ENCODE results near the gene BID. TPM values are rescaled to one million over a fixed set of nuclear protein-coding genes. Genes with fewer than 3 reads are reported as not detected.

BID gene
- total RNA-seq, 1 donor from 2014 or later: 30.9 TPM

DNA sequence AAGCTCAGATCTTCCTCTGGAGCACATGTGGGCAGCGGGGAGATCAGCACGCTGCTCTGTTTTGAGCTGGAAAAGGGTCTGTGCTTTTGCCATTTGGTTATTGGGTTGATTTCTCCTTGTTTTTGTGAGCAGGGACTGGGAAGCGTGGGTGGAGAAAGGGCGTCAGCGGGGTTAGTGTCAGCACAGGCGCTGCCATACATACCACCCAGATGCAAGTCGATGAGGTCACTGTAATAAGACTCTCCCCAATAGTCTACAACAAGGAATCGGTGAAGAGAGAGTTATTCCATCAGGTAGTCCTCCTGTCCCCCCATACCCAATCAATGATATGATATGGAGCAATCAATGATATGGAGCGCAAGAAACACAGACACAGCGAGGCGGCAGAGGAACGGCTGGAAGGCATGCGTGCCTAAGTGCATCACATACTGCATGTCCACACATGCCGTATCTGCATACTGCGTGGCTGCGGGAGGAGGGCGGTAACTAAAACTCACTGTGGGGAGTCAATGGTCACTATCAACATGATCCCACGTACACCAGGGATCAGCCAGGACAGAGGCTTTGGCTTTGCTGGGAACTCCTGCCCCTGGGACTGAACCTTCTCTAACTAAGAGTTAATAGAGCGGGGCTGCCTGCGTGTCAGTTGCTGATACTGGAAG is 29.5 kb upstream of the BID start:
- DNase-seq (ENCODE audit: low spot score) (no peak), ATAC-seq (no peak)

DNA sequence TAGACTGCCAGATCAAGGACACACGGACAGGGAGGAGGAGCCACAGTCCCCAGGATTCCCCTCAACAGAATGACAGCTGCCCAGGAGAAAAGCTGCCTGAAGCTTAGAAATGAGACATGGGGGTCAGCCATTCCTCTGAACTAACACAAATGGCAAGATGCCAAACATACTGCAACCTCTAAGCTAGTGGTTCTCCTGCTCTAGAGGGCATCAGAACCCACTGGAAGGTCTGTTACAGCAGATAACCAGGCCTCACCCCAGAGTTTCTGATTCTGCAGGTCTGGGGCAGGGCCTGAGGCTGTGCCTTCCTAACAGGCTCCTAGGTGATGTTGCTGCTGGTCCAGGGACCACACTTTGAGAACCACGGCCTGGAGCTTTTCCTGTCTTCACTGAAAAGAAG is 28.6 kb upstream of the BID start:
- ATAC-seq: no peak

GRCh38 chr22:17802411-17802810 is 28.1 kb upstream of the BID start:
- DNase-seq (ENCODE audit: low spot score) (no peak), ATAC-seq (no peak)

More for the DNA sequence above, 28.6 kb upstream of the BID start:
- no peak for DNase-seq (ENCODE audit: low spot score)

GRCh38 chr22:17797721-17798559 is 23.7 kb upstream of the BID start:
- DNase-seq (ENCODE audit: low spot score) (no peak), ATAC-seq (no peak)

GRCh38 chr22:17796695-17797094 is 22.4 kb upstream of the BID start:
- DNase-seq (ENCODE audit: low spot score): no peak
- no peak for ATAC-seq

- DNase-seq (ENCODE audit: low spot score) (peak; percentile 68), ATAC-seq (peak; percentile 46)
Measured at GRCh38 chr22:17795661-17796548, 21.6 kb upstream of the BID start.

DNA sequence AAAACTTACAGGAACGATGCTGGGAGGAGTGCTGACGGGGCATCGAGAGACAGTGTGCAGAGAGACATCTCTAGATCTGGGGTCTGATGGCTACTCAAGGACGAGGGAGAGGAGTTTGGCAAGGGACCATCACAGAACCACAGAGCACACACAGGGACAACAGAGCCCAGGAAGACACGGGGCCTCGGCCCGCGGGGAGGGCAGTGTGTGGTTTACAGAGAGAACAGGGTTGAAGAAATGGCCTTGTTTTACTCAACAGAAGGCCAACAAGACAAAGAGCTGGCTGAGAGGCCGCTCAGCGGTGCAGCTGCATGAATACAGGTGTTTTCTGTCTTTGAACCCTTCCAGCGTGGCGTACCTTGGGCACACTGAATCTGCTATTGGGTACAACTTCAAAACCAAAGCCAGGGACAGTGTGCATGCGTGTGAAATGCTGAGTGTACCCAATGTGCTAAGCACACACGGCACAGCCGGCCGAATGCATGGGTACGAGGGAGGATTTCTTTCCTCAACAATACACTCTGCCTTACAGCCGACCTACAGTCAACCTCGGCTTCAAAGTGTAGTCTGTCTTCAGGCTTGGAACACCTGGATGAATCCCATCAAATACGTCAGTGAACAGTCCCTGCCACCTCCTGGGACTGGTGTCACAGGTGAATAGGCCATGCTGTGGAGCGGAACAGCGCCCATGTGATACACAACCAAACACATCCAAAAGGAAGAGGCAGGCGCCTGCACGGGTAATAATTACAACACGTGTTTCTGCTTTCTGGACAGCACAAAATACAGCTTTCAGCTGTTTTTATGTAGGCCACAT is 20.7 kb upstream of the BID start:
- DNase-seq (ENCODE audit: low spot score) (no peak), ATAC-seq (no peak)

DNA sequence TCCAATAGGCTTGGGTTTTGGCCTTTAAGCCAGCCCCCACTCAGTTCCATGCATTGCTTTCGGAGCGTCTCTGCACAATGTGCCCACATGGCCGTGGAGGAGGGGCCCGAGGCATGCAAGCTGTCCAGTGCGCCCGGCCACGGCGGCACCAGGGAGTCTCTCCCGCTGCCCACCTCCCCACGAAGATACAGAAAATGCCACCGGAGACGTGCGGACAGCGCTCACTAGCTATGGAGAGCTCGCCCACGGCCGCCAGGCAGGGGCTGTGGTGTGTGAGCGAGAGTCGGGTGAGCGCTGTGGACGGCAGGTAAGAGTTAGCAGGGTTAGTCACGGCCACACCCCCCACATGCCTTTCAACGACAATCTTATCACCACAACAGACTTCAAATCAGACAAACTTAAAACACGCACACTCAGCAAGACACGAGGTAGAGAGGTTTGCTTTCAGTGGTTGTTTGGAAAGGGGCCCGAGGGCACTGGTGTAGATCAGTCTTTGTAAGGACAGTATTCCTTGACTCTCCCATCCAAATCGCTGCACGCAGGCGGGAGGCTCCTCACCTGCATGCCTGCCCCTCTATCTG is 18.7 kb upstream of the BID start:
- no peak for DNase-seq (ENCODE audit: low spot score)
- ATAC-seq: no peak

- DNase-seq (ENCODE audit: low spot score): no peak
- no peak for ATAC-seq
Measured at GRCh38 chr22:17792299-17792698, 18.0 kb upstream of the BID start.

DNA sequence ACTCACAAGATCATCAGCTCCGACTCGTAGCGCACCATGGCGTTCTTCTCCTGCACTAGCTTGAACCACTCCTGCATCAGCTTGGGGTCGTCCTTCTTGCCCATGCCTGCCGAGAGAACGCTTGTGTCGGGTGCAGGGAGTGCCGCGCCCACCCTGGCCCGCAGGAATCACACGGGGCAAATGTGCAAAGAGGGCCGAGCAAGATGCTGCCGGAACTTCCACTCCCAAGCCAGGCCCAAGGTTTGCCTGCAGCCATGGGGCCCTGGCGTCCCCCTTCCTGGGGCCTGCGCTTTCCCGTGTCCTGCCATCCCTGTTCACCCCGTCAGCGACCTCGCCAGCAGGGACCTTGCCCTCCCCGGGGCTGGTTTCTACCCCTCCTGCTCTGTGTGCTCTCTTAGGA is 16.9 kb upstream of the BID start:
- DNase-seq (ENCODE audit: low spot score): no peak
- ATAC-seq: no peak

DNA sequence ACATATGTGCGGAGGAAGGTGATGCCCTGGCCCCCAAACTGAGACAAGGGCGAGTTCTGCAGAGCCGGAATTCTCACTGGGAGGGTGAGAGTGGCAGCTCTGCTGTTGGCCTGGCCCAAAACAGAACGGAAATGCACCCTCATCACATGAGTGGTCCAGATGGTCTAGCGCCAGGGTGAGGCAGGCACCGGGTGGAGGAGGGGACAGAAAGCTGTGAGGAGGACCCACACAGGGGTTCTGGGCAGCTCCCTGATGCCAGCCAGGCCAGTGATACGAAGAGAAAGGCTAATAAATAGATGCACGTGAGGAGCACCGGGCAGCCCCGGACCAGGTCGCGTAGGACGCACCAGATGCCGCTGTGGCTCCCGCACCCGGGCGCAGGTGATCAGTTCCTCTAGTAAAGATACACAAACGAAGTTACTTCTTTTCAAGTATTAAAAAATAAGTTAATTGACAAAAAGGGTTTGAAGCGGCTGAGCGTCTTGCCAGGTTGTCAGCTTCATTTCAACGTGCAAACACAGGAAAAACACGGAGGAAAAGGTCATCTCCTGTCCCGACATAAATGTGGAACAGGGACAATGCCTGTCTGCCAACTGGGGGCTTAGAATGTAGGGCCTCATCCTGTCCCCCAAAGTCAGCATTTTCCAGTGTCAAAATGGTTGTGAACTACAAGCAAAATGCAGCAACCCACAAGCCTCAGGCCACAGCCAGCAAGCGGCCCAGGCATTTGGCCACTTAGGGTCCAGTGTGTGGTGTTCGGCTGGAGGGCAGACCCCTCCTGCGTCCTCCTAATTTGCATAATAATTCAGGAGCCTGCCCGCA is 15.3 kb upstream of the BID start:
- no peak for ATAC-seq
- no peak for DNase-seq (ENCODE audit: low spot score)

DNA sequence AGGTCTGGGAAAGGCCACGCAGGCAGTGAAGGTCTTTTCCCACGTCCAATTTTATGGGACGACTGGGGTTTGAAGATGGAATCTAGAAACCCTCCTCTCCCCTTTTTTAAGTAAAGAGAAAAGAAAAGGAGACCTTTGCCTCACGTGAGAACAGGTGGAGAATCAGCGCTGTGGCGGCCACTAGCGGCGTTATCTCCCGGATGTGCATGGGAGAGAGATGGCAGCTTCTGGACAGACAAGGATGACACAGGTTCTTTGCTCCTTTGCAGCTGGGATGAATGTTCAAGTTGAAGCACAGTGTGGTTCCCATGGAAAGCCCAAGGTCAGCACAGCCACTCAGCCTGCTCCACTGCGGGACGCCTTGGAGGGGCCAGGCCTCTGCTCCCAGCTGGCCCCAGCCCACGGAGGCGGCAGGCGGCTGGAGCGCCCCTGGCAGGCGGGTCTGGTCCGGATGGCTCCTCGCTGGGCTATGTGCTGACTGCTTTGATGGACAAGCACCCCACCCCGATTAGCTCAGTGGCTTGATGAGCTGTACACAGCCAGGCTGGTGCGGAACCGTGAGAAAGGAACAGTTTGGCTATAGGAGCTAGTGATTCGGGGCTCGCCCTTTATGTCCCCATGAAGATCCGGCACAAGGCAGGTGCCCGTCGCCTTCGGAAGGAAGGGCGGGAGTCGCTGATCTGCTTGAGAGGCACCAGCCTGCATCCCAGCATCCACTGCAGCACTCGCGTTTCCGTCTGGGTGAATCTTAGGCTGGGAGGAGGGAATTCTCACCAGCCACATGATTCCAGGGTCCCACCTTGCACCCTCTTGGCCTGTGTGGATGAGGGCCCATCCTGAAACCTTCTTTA is 14.5 kb upstream of the BID start:
- no peak for DNase-seq (ENCODE audit: low spot score)
- ATAC-seq: no peak

DNA sequence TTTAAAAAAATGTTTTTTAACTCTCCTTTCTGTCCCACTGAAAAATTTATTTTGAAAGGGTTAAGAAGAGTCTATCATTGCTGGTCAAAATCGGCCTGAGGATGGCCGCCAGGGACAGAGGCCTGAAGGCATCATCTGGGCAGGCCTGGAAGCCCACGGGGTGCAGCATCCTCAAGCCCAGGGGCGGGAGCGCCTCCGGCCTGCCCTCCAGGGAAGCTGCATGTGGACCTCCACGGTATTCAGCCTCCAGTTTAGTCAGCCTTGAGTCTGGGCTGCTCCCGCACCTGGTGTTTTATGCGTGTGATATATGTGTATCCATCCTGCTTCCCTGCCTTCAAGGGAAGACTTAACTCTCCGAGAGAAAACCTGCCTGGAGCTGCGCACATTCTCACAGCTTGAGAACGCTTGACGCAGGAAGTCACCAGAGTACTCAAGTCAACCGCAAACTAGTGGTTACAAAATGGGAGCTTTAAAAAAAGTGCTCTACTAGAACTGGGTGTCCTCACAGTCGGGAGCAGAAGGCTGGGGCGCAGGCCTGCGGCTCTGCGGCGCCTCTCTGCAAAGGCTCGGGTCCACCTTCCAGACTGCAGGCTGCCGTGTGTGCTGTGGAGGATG is 13.6 kb upstream of the BID start:
- DNase-seq (ENCODE audit: low spot score) (no peak), ATAC-seq (no peak)

GRCh38 chr22:17787241-17787640 is 13.0 kb upstream of the BID start:
- ATAC-seq (peak; percentile 3), DNase-seq (ENCODE audit: low spot score) (no peak)

- peak; percentile 72 for ATAC-seq
- peak; percentile 85 for DNase-seq (ENCODE audit: low spot score)
Measured at GRCh38 chr22:17786435-17787161, 12.3 kb upstream of the BID start.

- ATAC-seq: peak; percentile 82
Measured at GRCh38 chr22:17785185-17786184, 11.2 kb upstream of the BID start.

More at GRCh38 chr22:17785185-17786184, 11.2 kb upstream of the BID start:
- DNase-seq (ENCODE audit: low spot score): peak; percentile 87

Measured in left lobe of liver (tissue), 2 donors.